GM19328 (cell line): ENCODE results near the gene KYAT1.
"Not testable (repeated sequence)": the region's sequence is repeated elsewhere in the genome, so short reads cannot be mapped to it uniquely, and the experiment has no call there.

Source experiments
- ATAC-seq: cut with Tn5 transposase; IDR thresholded peaks from one replicate; pipeline ENCODE4 v1.9.1; 2021; ENCODE audit warnings: mild to moderate bottlenecking, moderate library complexity; ENCODE audit not compliant: unreplicated experiment

KYAT1 gene

DNA sequence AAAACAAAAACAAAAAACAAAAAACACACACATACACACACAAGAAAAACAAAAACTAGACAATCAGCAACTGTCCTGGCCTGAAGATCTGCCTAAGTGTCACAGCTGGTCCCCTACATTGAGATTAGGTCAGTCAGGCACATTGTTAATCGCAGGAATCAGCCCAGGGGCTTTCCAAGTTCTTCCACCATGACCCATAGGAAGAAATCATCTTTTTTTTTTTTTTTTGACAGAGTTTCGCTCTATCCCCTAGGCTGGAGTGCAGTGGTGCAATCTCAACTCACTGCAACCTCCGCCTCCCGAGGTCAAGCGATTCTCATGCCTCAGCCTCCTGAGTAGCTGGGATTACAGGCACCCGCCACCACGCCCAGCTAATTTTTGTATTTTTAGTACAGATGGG lies 38.6 kb downstream of the KYAT1 start:
- ATAC-seq: not testable (repeated sequence)

- no peak for ATAC-seq
Measured at GRCh38 chr9:128841694-128842492, 39.9 kb downstream of the KYAT1 start.

GRCh38 chr9:128840524-128840923 lies 41.2 kb downstream of the KYAT1 start:
- ATAC-seq: no peak

DNA sequence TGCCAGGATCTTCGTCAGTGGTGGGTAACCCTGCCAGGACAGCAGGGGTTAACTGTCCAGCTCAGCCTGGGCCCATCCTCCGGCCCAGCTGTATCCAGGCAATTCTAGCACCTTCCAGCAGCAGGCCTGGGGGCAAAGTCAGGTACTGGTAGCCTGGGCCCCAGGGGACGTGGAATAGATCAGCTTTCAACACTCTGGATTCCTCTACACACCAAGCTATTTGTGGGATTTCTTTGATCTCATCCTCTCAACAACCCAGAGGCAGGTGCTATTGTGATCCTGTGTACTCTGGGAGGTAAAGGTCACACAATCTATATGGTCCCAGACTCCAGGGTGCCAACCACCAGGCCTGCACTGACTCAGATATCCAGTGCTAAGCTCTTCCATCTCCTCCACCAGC lies 43.4 kb downstream of the KYAT1 start:
- no peak for ATAC-seq

DNA sequence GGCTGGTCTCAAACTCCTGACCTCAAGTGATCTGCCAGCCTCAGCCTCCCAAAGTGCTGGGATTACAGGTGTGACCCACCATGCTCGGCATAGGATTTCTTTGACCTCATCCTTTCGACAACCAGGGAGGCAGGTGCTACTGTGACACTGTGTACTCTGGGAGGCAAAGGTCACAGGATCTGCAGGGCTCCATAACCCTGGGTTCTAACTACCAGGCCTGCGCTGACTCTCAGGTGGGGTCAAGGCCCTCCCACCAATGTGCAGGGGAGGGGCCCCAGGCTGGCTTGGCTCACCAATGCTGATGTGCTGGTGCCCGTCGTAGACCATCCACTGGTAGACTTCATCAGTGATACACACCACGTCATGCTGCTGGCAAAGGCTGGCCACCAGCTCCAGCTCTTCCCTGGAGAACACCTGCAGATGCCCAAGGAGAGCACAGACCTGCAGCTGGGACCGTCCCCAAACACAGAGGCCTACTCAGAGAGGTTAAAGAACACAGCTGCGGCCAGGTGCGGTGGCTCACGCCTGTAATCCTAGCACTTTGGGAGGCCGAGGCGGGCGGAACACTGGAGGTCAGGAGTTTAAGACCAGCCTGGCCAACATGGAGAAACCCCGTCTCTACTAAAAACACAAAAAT lies 45.1 kb downstream of the KYAT1 start:
- ATAC-seq: no peak

- ATAC-seq: no peak
Measured at GRCh38 chr9:128835246-128836210, 46.2 kb downstream of the KYAT1 start.

- ATAC-seq: no peak
Measured at GRCh38 chr9:128833696-128834095, 48.1 kb downstream of the KYAT1 start.

- ATAC-seq: peak; percentile 97
Measured at GRCh38 chr9:128829477-128830251, 52.1 kb downstream of the KYAT1 start, which contains the start of gene SPOUT1. TSS of gene SPOUT1 (minus strand) at chr9:128829794. CDS start at chr9:128829780, 14 bp downstream.

DNA sequence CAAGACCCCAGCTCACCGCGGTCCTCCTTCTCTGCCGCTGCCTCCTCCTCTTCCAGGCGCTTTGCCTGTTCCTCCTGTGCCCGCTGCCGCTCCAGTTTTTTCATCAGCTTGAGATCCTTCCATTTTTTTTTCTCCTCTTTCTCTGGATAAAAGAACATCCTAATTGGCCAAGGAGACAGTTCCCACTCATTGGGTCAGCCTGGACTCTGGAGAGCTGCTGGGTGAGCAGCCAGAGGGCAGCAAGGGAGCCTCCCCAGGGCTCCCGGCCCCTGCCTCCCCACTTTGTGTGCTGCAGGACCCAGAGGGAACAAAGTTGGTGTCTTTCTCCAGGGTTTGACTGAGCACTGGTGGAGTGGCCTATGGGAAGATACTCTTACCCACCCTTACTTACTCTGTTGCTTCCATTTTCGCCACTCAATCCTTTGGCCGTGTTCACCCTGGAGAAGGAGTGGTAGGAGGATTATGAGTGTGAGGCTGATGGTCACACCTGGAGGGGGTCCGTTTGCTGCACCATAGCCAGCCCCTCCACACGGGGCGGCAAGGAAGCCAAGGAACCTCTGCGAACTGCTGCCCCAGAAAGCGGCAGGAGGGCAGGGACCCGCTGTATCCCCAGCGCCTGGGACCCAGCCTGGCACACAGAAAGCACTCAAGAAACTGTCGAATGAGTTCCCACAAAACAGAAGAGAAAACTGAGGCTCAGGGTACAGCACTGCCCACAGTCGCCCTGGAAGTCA lies 52.9 kb downstream of the KYAT1 start:
- no peak for ATAC-seq

GRCh38 chr9:128828267-128828666 lies 53.5 kb downstream of the KYAT1 start:
- ATAC-seq: no peak

GRCh38 chr9:128825923-128826700 lies 55.6 kb downstream of the KYAT1 start:
- ATAC-seq: no peak

DNA sequence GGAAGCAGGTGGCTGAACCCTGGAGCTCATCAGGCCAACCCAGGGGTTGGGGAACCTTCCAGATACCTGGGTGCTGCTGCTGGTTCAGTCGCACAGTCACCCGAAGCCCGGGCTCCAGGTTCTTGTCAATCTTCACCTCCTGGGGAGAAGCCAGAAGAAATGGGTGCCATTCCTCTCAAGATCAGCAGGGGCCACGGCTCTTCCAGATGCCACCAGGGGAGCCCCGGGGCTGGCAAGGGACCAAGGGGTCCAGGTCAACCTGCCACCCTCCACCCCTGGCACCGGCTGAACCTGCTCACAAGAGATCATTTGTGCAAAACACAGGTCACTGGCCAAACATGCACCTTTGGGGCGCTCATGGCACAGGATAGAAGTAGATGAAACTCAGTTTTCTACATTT lies 56.8 kb downstream of the KYAT1 start:
- ATAC-seq: no peak

- ATAC-seq: no peak
Measured at GRCh38 chr9:128823903-128824406, 57.8 kb downstream of the KYAT1 start.

DNA sequence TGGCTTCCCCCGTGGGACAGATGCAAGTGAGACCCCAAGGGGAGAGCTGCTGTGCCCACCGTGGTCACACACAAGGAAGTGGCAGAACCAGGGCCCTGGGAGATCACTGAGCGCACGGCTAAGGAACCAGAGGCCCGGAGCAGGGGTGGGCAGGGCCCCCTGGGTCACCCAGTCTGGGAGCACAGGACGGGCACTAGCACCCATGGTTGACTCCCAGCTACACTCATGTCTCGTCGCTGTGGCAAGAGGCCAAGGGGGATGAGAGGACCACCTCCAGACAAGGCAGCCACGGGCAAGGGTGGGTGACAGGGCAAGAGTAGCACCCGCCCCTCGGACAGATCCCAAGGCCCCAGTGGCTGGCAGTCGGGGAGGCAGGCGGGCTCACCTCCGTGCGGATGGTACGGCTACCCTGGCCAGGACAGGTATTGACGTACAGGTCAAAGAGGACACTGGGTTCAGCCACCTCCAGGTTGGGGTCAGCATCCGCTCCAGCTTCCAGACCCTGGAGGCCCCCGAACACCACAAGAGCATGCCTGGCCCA lies 58.3 kb downstream of the KYAT1 start:
- ATAC-seq: no peak

DNA sequence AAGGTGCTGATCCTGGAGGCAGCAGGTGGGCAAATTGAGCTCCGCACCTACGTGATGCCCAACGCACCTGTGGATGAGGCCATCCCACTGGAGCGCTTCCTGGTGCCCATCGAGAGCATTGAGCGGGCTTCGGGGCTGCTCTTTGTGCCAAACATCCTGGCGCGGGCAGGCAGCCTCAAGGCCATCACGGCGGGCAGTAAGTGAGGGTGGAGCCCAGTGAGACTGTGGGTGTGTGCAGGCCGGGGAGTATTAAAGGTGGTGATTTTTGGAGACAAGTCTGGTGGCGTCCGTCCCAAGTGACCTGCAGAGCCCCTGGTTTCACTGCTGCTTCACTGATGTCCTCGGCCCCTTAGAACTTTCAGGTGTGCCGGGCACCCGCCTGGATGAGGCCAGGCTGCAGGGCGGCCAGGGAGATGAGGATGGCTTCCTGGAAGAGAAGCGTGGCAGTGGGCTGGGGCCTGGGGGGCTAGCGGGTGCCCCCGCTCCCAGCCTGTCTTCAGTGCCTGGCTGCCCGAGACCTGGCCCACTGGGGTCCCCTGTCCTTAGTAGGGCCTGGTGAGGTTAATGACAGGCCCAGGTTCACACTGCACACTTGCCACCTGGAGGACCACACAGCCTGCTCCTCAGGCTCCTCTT lies 59.2 kb downstream of the KYAT1 start:
- no peak for ATAC-seq

- no peak for ATAC-seq
Measured at GRCh38 chr9:128821584-128822406, 60.0 kb downstream of the KYAT1 start.
